ENCODE data around the gene SNX18. TPM values are rescaled to one million over a fixed set of nuclear protein-coding genes. Genes with fewer than 3 reads are reported as not detected.

Gene SNX18
- total and polyA plus RNA-seq, 2 experiments from 2014 or later, result 4.7 to 33.0 TPM

DNA sequence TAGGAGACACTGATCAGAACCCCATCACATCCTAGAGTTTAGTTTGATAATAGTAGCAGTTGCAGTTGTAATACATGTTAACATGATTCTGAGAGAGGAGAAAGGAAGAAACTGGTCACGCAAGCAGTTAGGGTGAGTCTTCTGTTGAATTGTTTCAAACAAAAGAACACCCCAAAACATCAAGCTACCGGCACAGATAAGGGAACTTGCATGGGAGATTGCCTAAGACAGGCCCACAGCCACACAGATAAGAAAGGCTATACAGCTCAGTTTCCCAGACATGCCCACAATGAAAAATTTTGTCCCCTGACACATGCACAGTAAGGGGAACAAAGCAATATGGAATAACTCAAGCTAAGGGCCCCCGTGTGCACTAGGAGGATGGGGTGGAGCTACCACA, 46.2 kb upstream of the SNX18 start (continued):
- TF ChIP-seq, protein P1, sequence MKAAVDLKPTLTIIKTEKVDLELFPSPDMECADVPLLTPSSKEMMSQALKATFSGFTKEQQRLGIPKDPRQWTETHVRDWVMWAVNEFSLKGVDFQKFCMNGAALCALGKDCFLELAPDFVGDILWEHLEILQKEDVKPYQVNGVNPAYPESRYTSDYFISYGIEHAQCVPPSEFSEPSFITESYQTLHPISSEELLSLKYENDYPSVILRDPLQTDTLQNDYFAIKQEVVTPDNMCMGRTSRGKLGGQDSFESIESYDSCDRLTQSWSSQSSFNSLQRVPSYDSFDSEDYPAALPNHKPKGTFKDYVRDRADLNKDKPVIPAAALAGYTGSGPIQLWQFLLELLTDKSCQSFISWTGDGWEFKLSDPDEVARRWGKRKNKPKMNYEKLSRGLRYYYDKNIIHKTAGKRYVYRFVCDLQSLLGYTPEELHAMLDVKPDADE (IDR thresholded peaks at IDR 0.05), result no peak

DNA sequence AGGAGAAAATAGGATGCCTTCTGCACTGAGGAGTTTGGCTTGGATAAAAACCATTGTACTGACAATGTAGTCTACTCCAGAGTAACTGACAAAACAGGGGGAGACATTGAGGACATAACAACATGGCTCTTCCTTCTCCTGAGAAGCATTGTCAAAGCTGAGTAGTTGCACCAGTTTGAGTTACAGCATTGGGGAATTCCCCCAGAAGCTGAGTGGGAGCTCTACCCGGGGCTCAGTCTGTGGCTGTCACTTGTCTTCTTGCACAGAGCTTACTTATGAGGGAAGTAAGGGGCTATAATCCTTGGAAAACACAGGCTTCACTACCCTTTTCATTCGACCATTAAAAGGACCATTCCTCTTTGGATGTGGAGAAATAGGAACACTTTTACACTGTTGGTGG, 40.9 kb upstream of the SNX18 start:
- no peaks in the 10 kb centered on the region for H3K27me3 ChIP-seq (ENCODE audit: insufficient read depth)
- H3K4me3 ChIP-seq, result no peak overlapping the region
- no peak for DNase-seq (ENCODE audit: low spot score)
- Mint-ChIP-seq H3K9me3 (0 out of 3 replicates have a peak, but pooled peaks cover under 1% of the 10 kb centered on the region), H3K36me3 (ENCODE audit: low read depth) (no peaks in the 10 kb centered on the region), H3K27me3 (ENCODE audit: insufficient read depth, low read depth, poor library complexity) (no peaks in the 10 kb centered on the region), H3K27ac (no peak overlapping the region), H3K4me1 (no peaks in the 10 kb centered on the region), H3K4me3 (no peak overlapping the region)
- no peak overlapping the region for H3K27ac ChIP-seq (ENCODE audit: low read depth)
- ATAC-seq, result no peak
- H2AFZ ChIP-seq, result no peak overlapping the region
- no peaks in the 10 kb centered on the region for H3K79me2 ChIP-seq (replicated peaks; ENCODE audit: insufficient read depth)
- H3F3A ChIP-seq (replicated peaks; ENCODE audit: low read depth), result no peaks in the 10 kb centered on the region
- H3K9me2 ChIP-seq (ENCODE audit: insufficient read depth), result no peaks in the 10 kb centered on the region
- no peaks in the 10 kb centered on the region for H3K36me3 ChIP-seq (ENCODE audit: insufficient read depth)
- H3K4me2 ChIP-seq, result no peak overlapping the region
- no peaks in the 10 kb centered on the region for H4K20me1 ChIP-seq (replicated peaks; ENCODE audit: insufficient read depth)
- H3K4me1 ChIP-seq (ENCODE audit: insufficient read depth), result no peaks in the 10 kb centered on the region
- TF ChIP-seq, protein P2, sequence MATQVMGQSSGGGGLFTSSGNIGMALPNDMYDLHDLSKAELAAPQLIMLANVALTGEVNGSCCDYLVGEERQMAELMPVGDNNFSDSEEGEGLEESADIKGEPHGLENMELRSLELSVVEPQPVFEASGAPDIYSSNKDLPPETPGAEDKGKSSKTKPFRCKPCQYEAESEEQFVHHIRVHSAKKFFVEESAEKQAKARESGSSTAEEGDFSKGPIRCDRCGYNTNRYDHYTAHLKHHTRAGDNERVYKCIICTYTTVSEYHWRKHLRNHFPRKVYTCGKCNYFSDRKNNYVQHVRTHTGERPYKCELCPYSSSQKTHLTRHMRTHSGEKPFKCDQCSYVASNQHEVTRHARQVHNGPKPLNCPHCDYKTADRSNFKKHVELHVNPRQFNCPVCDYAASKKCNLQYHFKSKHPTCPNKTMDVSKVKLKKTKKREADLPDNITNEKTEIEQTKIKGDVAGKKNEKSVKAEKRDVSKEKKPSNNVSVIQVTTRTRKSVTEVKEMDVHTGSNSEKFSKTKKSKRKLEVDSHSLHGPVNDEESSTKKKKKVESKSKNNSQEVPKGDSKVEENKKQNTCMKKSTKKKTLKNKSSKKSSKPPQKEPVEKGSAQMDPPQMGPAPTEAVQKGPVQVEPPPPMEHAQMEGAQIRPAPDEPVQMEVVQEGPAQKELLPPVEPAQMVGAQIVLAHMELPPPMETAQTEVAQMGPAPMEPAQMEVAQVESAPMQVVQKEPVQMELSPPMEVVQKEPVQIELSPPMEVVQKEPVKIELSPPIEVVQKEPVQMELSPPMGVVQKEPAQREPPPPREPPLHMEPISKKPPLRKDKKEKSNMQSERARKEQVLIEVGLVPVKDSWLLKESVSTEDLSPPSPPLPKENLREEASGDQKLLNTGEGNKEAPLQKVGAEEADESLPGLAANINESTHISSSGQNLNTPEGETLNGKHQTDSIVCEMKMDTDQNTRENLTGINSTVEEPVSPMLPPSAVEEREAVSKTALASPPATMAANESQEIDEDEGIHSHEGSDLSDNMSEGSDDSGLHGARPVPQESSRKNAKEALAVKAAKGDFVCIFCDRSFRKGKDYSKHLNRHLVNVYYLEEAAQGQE (IDR thresholded peaks at IDR 0.05; ENCODE audit: unreplicated experiment), result no peak
- no peak for TF ChIP-seq EZH2 (IDR thresholded peaks at IDR 0.05; ENCODE audit: low read depth, unreplicated experiment)
- no peak for TF ChIP-seq STAT1 (IDR thresholded peaks at IDR 0.05; ENCODE audit: unreplicated experiment)
- no peak for TF ChIP-seq ZNF114 (CRISPR knock-in tag; IDR thresholded peaks at IDR 0.05)
- no peak for TF ChIP-seq NANOG (IDR thresholded peaks at IDR 0.05; ENCODE audit: borderline replicate concordance)
- no peak for TF ChIP-seq ZNF331 (CRISPR knock-in tag; IDR thresholded peaks at IDR 0.05; ENCODE audit: low read depth)
- no peak for TF ChIP-seq EZH2phosphoT487 (IDR thresholded peaks at IDR 0.05; ENCODE audit: unreplicated experiment)
- TF ChIP-seq POLR2AphosphoS5 (IDR thresholded peaks at IDR 0.05; ENCODE audit: low read depth), result no peak
- no peak for TF ChIP-seq CREB1 (CRISPR knock-in tag; IDR thresholded peaks at IDR 0.05; ENCODE audit: low read depth)
- no peak for TF ChIP-seq JUNB (IDR thresholded peaks at IDR 0.05; ENCODE audit: unreplicated experiment)
- TF ChIP-seq, protein P1 (IDR thresholded peaks at IDR 0.05), result no peak
- TF ChIP-seq, protein P3, sequence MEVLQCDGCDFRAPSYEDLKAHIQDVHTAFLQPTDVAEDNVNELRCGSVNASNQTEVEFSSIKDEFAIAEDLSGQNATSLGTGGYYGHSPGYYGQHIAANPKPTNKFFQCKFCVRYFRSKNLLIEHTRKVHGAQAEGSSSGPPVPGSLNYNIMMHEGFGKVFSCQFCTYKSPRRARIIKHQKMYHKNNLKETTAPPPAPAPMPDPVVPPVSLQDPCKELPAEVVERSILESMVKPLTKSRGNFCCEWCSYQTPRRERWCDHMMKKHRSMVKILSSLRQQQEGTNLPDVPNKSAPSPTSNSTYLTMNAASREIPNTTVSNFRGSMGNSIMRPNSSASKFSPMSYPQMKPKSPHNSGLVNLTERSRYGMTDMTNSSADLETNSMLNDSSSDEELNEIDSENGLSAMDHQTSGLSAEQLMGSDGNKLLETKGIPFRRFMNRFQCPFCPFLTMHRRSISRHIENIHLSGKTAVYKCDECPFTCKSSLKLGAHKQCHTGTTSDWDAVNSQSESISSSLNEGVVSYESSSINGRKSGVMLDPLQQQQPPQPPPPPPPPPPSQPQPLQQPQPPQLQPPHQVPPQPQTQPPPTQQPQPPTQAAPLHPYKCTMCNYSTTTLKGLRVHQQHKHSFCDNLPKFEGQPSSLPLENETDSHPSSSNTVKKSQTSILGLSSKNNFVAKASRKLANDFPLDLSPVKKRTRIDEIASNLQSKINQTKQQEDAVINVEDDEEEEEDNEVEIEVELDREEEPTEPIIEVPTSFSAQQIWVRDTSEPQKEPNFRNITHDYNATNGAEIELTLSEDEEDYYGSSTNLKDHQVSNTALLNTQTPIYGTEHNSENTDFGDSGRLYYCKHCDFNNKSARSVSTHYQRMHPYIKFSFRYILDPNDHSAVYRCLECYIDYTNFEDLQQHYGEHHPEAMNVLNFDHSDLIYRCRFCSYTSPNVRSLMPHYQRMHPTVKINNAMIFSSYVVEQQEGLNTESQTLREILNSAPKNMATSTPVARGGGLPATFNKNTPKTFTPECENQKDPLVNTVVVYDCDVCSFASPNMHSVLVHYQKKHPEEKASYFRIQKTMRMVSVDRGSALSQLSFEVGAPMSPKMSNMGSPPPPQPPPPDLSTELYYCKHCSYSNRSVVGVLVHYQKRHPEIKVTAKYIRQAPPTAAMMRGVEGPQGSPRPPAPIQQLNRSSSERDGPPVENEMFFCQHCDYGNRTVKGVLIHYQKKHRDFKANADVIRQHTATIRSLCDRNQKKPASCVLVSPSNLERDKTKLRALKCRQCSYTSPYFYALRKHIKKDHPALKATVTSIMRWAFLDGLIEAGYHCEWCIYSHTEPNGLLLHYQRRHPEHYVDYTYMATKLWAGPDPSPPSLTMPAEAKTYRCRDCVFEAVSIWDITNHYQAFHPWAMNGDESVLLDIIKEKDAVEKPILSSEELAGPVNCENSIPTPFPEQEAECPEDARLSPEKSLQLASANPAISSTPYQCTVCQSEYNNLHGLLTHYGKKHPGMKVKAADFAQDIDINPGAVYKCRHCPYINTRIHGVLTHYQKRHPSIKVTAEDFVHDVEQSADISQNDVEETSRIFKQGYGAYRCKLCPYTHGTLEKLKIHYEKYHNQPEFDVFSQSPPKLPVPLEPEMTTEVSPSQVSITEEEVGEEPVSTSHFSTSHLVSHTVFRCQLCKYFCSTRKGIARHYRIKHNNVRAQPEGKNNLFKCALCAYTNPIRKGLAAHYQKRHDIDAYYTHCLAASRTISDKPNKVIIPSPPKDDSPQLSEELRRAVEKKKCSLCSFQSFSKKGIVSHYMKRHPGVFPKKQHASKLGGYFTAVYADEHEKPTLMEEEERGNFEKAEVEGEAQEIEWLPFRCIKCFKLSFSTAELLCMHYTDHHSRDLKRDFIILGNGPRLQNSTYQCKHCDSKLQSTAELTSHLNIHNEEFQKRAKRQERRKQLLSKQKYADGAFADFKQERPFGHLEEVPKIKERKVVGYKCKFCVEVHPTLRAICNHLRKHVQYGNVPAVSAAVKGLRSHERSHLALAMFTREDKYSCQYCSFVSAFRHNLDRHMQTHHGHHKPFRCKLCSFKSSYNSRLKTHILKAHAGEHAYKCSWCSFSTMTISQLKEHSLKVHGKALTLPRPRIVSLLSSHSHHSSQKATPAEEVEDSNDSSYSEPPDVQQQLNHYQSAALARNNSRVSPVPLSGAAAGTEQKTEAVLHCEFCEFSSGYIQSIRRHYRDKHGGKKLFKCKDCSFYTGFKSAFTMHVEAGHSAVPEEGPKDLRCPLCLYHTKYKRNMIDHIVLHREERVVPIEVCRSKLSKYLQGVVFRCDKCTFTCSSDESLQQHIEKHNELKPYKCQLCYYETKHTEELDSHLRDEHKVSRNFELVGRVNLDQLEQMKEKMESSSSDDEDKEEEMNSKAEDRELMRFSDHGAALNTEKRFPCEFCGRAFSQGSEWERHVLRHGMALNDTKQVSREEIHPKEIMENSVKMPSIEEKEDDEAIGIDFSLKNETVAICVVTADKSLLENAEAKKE (CRISPR knock-in tag; IDR thresholded peaks at IDR 0.05), result no peak

Data from GM23338 (cell line).